K562 (cell line): ENCODE measurements around the gene POLR3E. TPM values are rescaled to one million over a fixed set of nuclear protein-coding genes. Genes with fewer than 3 reads are reported as not detected.

Experiments used
- ATF3 ChIP-seq, 2 experiments: fragments of 450-650 bp in 1 of 2; sonication (generic) in 1 of 2; formaldehyde crosslinking in 1 of 2; IDR thresholded peaks in 1 of 2; conservative IDR thresholded peaks in 1 of 2; 2 replicates each; pipeline versions ENCODE4 v1.6.1 to v1.8.1; 2016 to 2023; ENCODE audit warnings: mild to moderate bottlenecking in 2 of 2, moderate library complexity in 2 of 2, inconsistent platforms in 1 of 2, missing genetic modification reagents in 1 of 2
- BACH1 ChIP-seq: fragments of 200-800 bp; sonication (Bioruptor generic); IDR thresholded peaks from 2 replicates; pipeline ENCODE4 v1.6.1; 2016; ENCODE audit warnings: missing genetic modification characterization, missing compliant biosample characterization
- ELF2 ChIP-seq: fragments of 250-450 bp; sonication (Bioruptor Pico); IDR thresholded peaks from 2 replicates; pipeline ENCODE4 v1.5.0; 2021; ENCODE audit warnings: mild to moderate bottlenecking
- ESRRA ChIP-seq: fragments of 450-650 bp; IDR thresholded peaks from 2 replicates; pipeline ENCODE4 v1.6.1; 2014; ENCODE audit warnings: low read depth, mild to moderate bottlenecking, moderate library complexity, borderline replicate concordance
- IRF2 ChIP-seq: sonication (generic); formaldehyde crosslinking; IDR thresholded peaks from 2 replicates; pipeline ENCODE4 v1.8.1; 2022; ENCODE audit warnings: mild to moderate bottlenecking, missing genetic modification reagents
- MECOM ChIP-seq: fragments of 250-450 bp; sonication (Bioruptor Pico); IDR thresholded peaks from 2 replicates; pipeline ENCODE4 v1.8.0; 2022; ENCODE audit warnings: inconsistent platforms
- MYNN ChIP-seq, 2 experiments: sonication (generic); formaldehyde crosslinking in 1 of 2; IDR thresholded peaks; 2 replicates each; pipeline versions ENCODE4 v1.5.0 to v1.6.1; 2016 to 2020; ENCODE audit warnings: antibody characterized with exemption in 1 of 2, missing genetic modification reagents in 1 of 2
- NFE2 ChIP-seq: IDR thresholded peaks from 2 replicates; pipeline ENCODE4 v1.6.1; 2014; ENCODE audit warnings: antibody characterized with exemption, low read depth
- NFYB ChIP-seq: IDR thresholded peaks from 2 replicates; pipeline ENCODE4 v1.6.1; 2011; ENCODE audit warnings: mild to moderate bottlenecking, moderate library complexity; ENCODE audit not compliant: insufficient read length; ENCODE audit errors: extremely low read depth
- PHB ChIP-seq: fragments of 250-450 bp; sonication (Bioruptor Pico); IDR thresholded peaks from 2 replicates; pipeline ENCODE4 v1.5.0; 2021
- SIX5 ChIP-seq, 2 experiments: IDR thresholded peaks; 2 replicates each; pipeline ENCODE4 v1.6.1; 2011; ENCODE audit warnings: low read length in 2 of 2, borderline replicate concordance in 1 of 2, low read depth in 1 of 2, mild to moderate bottlenecking in 1 of 2, moderate library complexity in 1 of 2; ENCODE audit not compliant: insufficient read depth in 1 of 2
- SREBF1 ChIP-seq: fragments of 150-350 bp; IDR thresholded peaks from 2 replicates; pipeline ENCODE4 v1.6.1; 2014; ENCODE audit warnings: antibody characterized with exemption, low read depth, low read length, borderline replicate concordance
- SRF ChIP-seq, 2 experiments: fragments of 250-450, 450-650 bp in 1 of 2; sonication (Bioruptor Pico) in 1 of 2; sonication (generic) in 1 of 2; formaldehyde crosslinking; IDR thresholded peaks; 2 replicates each; pipeline versions ENCODE4 v1.5.0 to v1.5.1; 2020 to 2022; ENCODE audit warnings: mild to moderate bottlenecking in 1 of 2, missing genetic modification reagents in 1 of 2
- ZBTB9 ChIP-seq: fragments of 450-650 bp; formaldehyde crosslinking; IDR thresholded peaks from 2 replicates; pipeline ENCODE4 v1.4.0; 2020; ENCODE audit warnings: mild to moderate bottlenecking, moderate library complexity
- ZNF184 ChIP-seq: sonication (generic); formaldehyde crosslinking; IDR thresholded peaks from 2 replicates; pipeline ENCODE4 v1.5.0; 2020; ENCODE audit warnings: missing genetic modification reagents
- ZNF282 ChIP-seq: sonication (generic); formaldehyde crosslinking; IDR thresholded peaks from 2 replicates; pipeline ENCODE4 v1.8.1; 2023; ENCODE audit warnings: missing genetic modification reagents
- ZNF695 ChIP-seq: fragments of 450-650 bp; formaldehyde crosslinking; IDR thresholded peaks from 2 replicates; pipeline ENCODE4 v1.4.0; 2020; ENCODE audit warnings: mild to moderate bottlenecking, moderate library complexity
- polyA plus RNA-seq, 8 experiments: library from polyadenylated mRNA; depleted of rRNA in 4 of 8; stranded (reverse) in 5 of 8; unstranded in 3 of 8; fragments of >200 nt; fragmentation: Nextera tagmentation in 2 of 8; fragmentation: Illumina TruSeq in 1 of 8; extraction: Ambion mirVana in 2 of 8; extraction: Trizol in 1 of 8; gene quantifications; 2 replicates each; pipeline versions ENCODE4 v1.2.1 to v1.2.3, GENCODE V29; 2011 to 2014; ENCODE audit warnings: inconsistent platforms in 1 of 8, missing spikeins in 1 of 8
- total RNA-seq, 7 experiments: library from RNA; depleted of rRNA in 6 of 7; stranded (reverse); fragments of >200 nt in 6 of 7; fragmentation: Illumina TruSeq in 2 of 7; extraction: Trizol in 2 of 7; gene quantifications; 2 replicates each; pipeline versions ENCODE4 v1.2.1 to v1.2.3, GENCODE V29; 2011 to 2021; ENCODE audit warnings: low replicate concordance in 1 of 7
- TF ChIP-seq, protein P1 (sequence below): fragments of 250-450 bp; sonication (Bioruptor Pico); IDR thresholded peaks from 2 replicates; pipeline ENCODE4 v1.4.0; 2020; ENCODE audit warnings: mild to moderate bottlenecking, moderate library complexity
- TF ChIP-seq, protein P2 (sequence below), 2 experiments: fragments of 450-650 bp; IDR thresholded peaks; 2 replicates each; pipeline ENCODE4 v1.6.1; 2016

The POLR3E gene
- total and polyA plus RNA-seq, 9 of the 15 experiments (the other 6 are each of a cell fraction or from before 2014, with no cell fraction given): 17.7 to 151 (median 82.6) TPM

- TF ChIP-seq BACH1 (no peak), NFYB (peak; percentile 85), ATF3 (IDR thresholded peaks at IDR 0.05) (no peak), ATF3 (CRISPR knock-in tag; conservative IDR thresholded peaks at IDR 0.05) (no peak), MYNN (IDR thresholded peaks at IDR 0.05) (0 out of 2 replicates have a peak, but pooled peaks have one; percentile 14), MYNN (CRISPR knock-in tag; IDR thresholded peaks at IDR 0.05) (no peak), ZNF282 (CRISPR knock-in tag) (no peak), ELF2 (CRISPR knock-in tag) (no peak), SRF (CRISPR knock-in tag; IDR thresholded peaks at IDR 0.05) (peak in 1 of 2 experiments; percentile 42; a peak in 1 of 4 replicates), ESRRA (0 out of 2 replicates have a peak, but pooled peaks have one; percentile 18), ZNF184 (CRISPR knock-in tag) (no peak), MECOM (no peak), ZBTB9 (no peak), NFE2 (no peak), PHB (CRISPR knock-in tag) (no peak), SIX5 (IDR thresholded peaks at IDR 0.05; ENCODE audit: borderline replicate concordance in 1 of 2, insufficient read depth in 1 of 2, low read depth in 1 of 2, low read length in 2 of 2) (no peak), SREBF1 (no peak), IRF2 (CRISPR knock-in tag) (no peak), ZNF695 (CRISPR knock-in tag) (no peak)
- TF ChIP-seq, protein P1, sequence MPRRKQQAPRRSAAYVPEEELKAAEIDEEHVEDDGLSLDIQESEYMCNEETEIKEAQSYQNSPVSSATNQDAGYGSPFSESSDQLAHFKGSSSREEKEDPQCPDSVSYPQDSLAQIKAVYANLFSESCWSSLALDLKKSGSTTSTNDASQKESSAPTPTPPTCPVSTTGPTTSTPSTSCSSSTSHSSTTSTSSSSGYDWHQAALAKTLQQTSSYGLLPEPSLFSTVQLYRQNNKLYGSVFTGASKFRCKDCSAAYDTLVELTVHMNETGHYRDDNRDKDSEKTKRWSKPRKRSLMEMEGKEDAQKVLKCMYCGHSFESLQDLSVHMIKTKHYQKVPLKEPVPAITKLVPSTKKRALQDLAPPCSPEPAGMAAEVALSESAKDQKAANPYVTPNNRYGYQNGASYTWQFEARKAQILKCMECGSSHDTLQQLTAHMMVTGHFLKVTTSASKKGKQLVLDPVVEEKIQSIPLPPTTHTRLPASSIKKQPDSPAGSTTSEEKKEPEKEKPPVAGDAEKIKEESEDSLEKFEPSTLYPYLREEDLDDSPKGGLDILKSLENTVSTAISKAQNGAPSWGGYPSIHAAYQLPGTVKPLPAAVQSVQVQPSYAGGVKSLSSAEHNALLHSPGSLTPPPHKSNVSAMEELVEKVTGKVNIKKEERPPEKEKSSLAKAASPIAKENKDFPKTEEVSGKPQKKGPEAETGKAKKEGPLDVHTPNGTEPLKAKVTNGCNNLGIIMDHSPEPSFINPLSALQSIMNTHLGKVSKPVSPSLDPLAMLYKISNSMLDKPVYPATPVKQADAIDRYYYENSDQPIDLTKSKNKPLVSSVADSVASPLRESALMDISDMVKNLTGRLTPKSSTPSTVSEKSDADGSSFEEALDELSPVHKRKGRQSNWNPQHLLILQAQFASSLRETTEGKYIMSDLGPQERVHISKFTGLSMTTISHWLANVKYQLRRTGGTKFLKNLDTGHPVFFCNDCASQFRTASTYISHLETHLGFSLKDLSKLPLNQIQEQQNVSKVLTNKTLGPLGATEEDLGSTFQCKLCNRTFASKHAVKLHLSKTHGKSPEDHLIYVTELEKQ: no peak
- TF ChIP-seq, protein P2, sequence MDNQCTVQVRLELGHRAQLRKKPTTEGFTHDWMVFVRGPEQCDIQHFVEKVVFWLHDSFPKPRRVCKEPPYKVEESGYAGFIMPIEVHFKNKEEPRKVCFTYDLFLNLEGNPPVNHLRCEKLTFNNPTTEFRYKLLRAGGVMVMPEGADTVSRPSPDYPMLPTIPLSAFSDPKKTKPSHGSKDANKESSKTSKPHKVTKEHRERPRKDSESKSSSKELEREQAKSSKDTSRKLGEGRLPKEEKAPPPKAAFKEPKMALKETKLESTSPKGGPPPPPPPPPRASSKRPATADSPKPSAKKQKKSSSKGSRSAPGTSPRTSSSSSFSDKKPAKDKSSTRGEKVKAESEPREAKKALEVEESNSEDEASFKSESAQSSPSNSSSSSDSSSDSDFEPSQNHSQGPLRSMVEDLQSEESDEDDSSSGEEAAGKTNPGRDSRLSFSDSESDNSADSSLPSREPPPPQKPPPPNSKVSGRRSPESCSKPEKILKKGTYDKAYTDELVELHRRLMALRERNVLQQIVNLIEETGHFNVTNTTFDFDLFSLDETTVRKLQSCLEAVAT (IDR thresholded peaks at IDR 0.05): peak in 1 of 2 experiments; percentile 86; a peak in 1 of 4 replicates
Measured at GRCh38 chr16:22374311-22375116, 77.3 kb downstream of the POLR3E start, which contains the start of gene CDR2 (continued).
